ENCODE data around the gene ARHGEF17.

DNA sequence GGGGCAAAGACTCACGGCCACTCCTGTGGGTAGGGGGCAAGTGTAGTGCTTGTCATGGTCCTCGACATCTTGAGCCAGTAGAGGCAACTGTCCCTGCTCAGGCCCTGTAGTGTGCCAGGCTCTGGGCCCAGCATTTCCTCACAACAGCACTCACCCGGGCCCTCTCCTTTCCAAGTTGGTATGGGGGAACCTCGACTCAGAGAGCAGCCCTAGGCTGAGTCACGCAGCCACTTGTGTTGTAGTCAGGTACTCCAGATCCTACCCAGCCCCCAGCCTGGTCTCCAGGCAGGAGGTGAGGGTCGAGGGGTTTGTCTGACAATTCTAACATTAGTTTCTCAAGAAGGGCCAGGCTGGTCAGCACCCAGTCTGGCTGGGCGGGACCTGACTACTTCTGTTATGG is 72.3 kb downstream of the ARHGEF17 start:
- TF ChIP-seq RAD21 (IDR thresholded peaks at IDR 0.05) (no peak), GABPA (IDR thresholded peaks at IDR 0.05 in 1 of 2, conservative IDR thresholded peaks at IDR 0.05 in 1 of 2) (no peak)
- TF ChIP-seq, protein P1, sequence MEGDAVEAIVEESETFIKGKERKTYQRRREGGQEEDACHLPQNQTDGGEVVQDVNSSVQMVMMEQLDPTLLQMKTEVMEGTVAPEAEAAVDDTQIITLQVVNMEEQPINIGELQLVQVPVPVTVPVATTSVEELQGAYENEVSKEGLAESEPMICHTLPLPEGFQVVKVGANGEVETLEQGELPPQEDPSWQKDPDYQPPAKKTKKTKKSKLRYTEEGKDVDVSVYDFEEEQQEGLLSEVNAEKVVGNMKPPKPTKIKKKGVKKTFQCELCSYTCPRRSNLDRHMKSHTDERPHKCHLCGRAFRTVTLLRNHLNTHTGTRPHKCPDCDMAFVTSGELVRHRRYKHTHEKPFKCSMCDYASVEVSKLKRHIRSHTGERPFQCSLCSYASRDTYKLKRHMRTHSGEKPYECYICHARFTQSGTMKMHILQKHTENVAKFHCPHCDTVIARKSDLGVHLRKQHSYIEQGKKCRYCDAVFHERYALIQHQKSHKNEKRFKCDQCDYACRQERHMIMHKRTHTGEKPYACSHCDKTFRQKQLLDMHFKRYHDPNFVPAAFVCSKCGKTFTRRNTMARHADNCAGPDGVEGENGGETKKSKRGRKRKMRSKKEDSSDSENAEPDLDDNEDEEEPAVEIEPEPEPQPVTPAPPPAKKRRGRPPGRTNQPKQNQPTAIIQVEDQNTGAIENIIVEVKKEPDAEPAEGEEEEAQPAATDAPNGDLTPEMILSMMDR (IDR thresholded peaks at IDR 0.05; ENCODE audit: low read depth, low read length, missing input control), result no peak

Data from liver (tissue), 3 donors.